HCT116 (cell line): ENCODE results near the gene FBN3. TPM values are rescaled to one million over a fixed set of nuclear protein-coding genes. Genes with fewer than 3 reads are reported as not detected.
"Not testable (repeated sequence)": the region's sequence is repeated elsewhere in the genome, so short reads cannot be mapped to it uniquely, and the experiment has no call there.

Source experiments
- ATAC-seq: fragments of 200-7000 bp; cut with Tn5 transposase; 2 replicates; pipeline ENCODE4 v1.9.1; 2020; ENCODE audit warnings: mild to moderate bottlenecking, moderate library complexity
- BruUV-seq: library from RNA; stranded (reverse); fragments of 400-500 nt; replicated peaks from 2 replicates; lab custom pipeline; 2021; lab: Mats Ljungman, UMichigan
- CTCF ChIA-PET: fragments of 300-600 bp; sonication (Branson Sonifier 250); formaldehyde crosslinking; loops from one replicate; lab custom pipeline; 2021; ENCODE audit warnings: antibody characterized with exemption; lab: Charles Lee
- POLR2A ChIA-PET: fragments of 300-600, 350-600 bp; sonication (Branson Sonifier 250); formaldehyde crosslinking; loops from one replicate; lab custom pipeline; 2021; ENCODE audit warnings: antibody characterized with exemption; lab: Charles Lee
- RAD21 ChIA-PET, 2 experiments: fragments of 300-600 bp; sonication (Branson Sonifier 250); formaldehyde crosslinking; loops; one replicate each; lab custom pipeline; 2023; ENCODE audit warnings: low total read pairs in 2 of 2; ENCODE audit not compliant: uncharacterized antibody in 2 of 2, unreplicated experiment in 2 of 2, low non-redundant PET in 1 of 2; lab: Charles Lee
- DNase-seq: peaks from one replicate; pipeline ENCODE4 v3.0.0-alpha.2; 2010; ENCODE audit warnings: low read depth, low spot score
- H2AFZ ChIP-seq: fragments of 200-600 bp; shearing (Covaris generic), sonication (generic); 2 replicates; pipeline ENCODE4 v1.6.1; 2017; ENCODE audit warnings: low read depth, mixed run types, mixed read lengths, antibody characterized with exemption, low read length; ENCODE audit not compliant: poor library complexity, severe bottlenecking
- H3K27ac ChIP-seq: 2 replicates; pipeline ENCODE4 v1.5.1; 2012; ENCODE audit warnings: low read depth, low read length
- H3K27me3 ChIP-seq: fragments of 200-600 bp; sonication (generic); 2 replicates; pipeline ENCODE4 v1.6.1; 2016; ENCODE audit warnings: mixed run types, low read length, mixed read lengths; ENCODE audit not compliant: insufficient read depth
- H3K36me3 ChIP-seq, 2 experiments: fragments of 200-500 bp in 1 of 2; fragments of 200-600 bp in 1 of 2; sonication (Bioruptor generic) in 1 of 2; sonication (generic) in 1 of 2; 2 replicates each; pipeline versions ENCODE4 v1.5.1 to v1.6.1; 2014 to 2016; ENCODE audit warnings: low read length in 2 of 2, inconsistent platforms in 1 of 2, mixed read lengths in 1 of 2, mixed run types in 1 of 2; ENCODE audit not compliant: insufficient read depth in 2 of 2, control insufficient read depth in 1 of 2
- H3K4me1 ChIP-seq, 2 experiments: fragments of 200-600 bp in 1 of 2; sonication (generic) in 1 of 2; 2 replicates each; pipeline versions ENCODE4 v1.5.1 to v1.6.1; 2012 to 2017; ENCODE audit warnings: low read length in 2 of 2, inconsistent platforms in 1 of 2, mild to moderate bottlenecking in 1 of 2, mixed read lengths in 1 of 2, mixed run types in 1 of 2, moderate library complexity in 1 of 2; ENCODE audit not compliant: insufficient read depth in 2 of 2, control insufficient read depth in 1 of 2
- H3K4me2 ChIP-seq: fragments of 200-600 bp; sonication (generic); 2 replicates; pipeline ENCODE4 v1.6.1; 2017; ENCODE audit warnings: mixed run types, low read length, mixed read lengths
- H3K4me3 ChIP-seq, 2 experiments: fragments of 200-600 bp in 1 of 2; sonication (generic) in 1 of 2; replicated peaks in 1 of 2; 2 replicates each; pipeline ENCODE4 v1.5.1; 2011 to 2016; ENCODE audit warnings: low read length in 2 of 2, control low read depth in 1 of 2, low read depth in 1 of 2, mild to moderate bottlenecking in 1 of 2, mixed read lengths in 1 of 2, mixed run types in 1 of 2
- H3K79me2 ChIP-seq: fragments of 200-600 bp; sonication (generic); 2 replicates; pipeline ENCODE4 v1.6.1; 2017; ENCODE audit warnings: mild to moderate bottlenecking, mixed run types, low read length, moderate library complexity, mixed read lengths; ENCODE audit not compliant: insufficient read depth
- H3K9ac ChIP-seq: fragments of 200-600 bp; sonication (generic); 2 replicates; pipeline ENCODE4 v1.6.1; 2016; ENCODE audit warnings: low read length, mixed read lengths
- H3K9me2 ChIP-seq: fragments of 200-600 bp; sonication (generic), shearing (Covaris generic); 2 replicates; pipeline ENCODE4 v1.6.1; 2017; ENCODE audit warnings: mixed run types, mild to moderate bottlenecking, moderate library complexity; ENCODE audit not compliant: insufficient read depth
- H3K9me3 ChIP-seq, 2 experiments: fragments of 200-500 bp in 1 of 2; fragments of 200-600 bp in 1 of 2; sonication (Bioruptor generic) in 1 of 2; sonication (generic) in 1 of 2; 2 replicates each; pipeline ENCODE4 v1.6.1; 2014 to 2017; ENCODE audit warnings: low read length in 2 of 2, mixed read lengths in 2 of 2, inconsistent platforms in 1 of 2, low read depth in 1 of 2, mild to moderate bottlenecking in 1 of 2, mixed run types in 1 of 2, moderate library complexity in 1 of 2; ENCODE audit not compliant: control insufficient read depth in 1 of 2, insufficient read depth in 1 of 2
- H4K20me1 ChIP-seq: fragments of 200-600 bp; sonication (generic), shearing (Covaris generic); 2 replicates; pipeline ENCODE4 v1.6.1; 2017; ENCODE audit warnings: mixed run types, mild to moderate bottlenecking, moderate library complexity; ENCODE audit not compliant: insufficient read depth
- CEBPB ChIP-seq: IDR thresholded peaks from 2 replicates; pipeline ENCODE4 v1.6.1; 2012; ENCODE audit warnings: low read depth
- EGR1 ChIP-seq: IDR thresholded peaks from 2 replicates; pipeline ENCODE4 v1.6.1; 2012; ENCODE audit warnings: low read depth
- FOSL1 ChIP-seq: IDR thresholded peaks from 2 replicates; pipeline ENCODE4 v1.6.1; 2012; ENCODE audit warnings: low read depth
- MAX ChIP-seq: IDR thresholded peaks from 2 replicates; pipeline ENCODE4 v1.6.1; 2012
- SP1 ChIP-seq: IDR thresholded peaks from 2 replicates; pipeline ENCODE4 v1.6.1; 2012; ENCODE audit warnings: low read depth
- SRF ChIP-seq: IDR thresholded peaks from 2 replicates; pipeline ENCODE4 v1.6.1; 2012; ENCODE audit warnings: low read depth
- YY1 ChIP-seq: IDR thresholded peaks from 2 replicates; pipeline ENCODE4 v1.6.1; 2011; ENCODE audit warnings: low read length, low read depth, moderate library complexity, mild to moderate bottlenecking; ENCODE audit not compliant: insufficient replicate concordance; ENCODE audit errors: extremely low read depth
- ZFX ChIP-seq: fragments of 450-650 bp; IDR thresholded peaks from 2 replicates; pipeline ENCODE4 v1.6.1; 2017
- ZNF274 ChIP-seq: fragments of 200-500 bp; sonication (Bioruptor generic); IDR thresholded peaks from 2 replicates; pipeline ENCODE4 v1.6.1; 2014; ENCODE audit warnings: mild to moderate bottlenecking, low read depth, low read length, inconsistent platforms
- intact Hi-C: fragments of 100-400 bp; cut with micrococcal nuclease; formaldehyde crosslinking; loops from 2 replicates; pipeline ENCODE4 v1.10.0; 2022
- total RNA-seq: library from RNA; stranded (reverse); gene quantifications from one replicate; pipeline ENCODE4 v1.2.1, GENCODE V29; 2021; ENCODE audit not compliant: unreplicated experiment

FBN3 gene
- total RNA-seq, 1 experiment from 2014 or later: 6.6 TPM

- H3K79me2 ChIP-seq: no peaks in the 10 kb centered on the region
- CTCF ChIA-PET: no interaction called here
- H2AFZ ChIP-seq: no peak overlapping the region
- BruUV-seq: no TSS peak
- no peak overlapping the region for H3K4me2 ChIP-seq
- no peak for TF ChIP-seq MAX
- TF ChIP-seq SRF: no peak
- TF ChIP-seq ZNF274: no peak
- TF ChIP-seq SP1: no peak
- no peak for TF ChIP-seq CEBPB
- no peak for TF ChIP-seq FOSL1
- TF ChIP-seq YY1: no peak
- TF ChIP-seq EGR1: no peak
- TF ChIP-seq ZFX: no peak
- no peaks in the 10 kb centered on the region for H3K9me2 ChIP-seq
- H3K36me3 ChIP-seq: no peaks in the 10 kb centered on the region
- no peaks in the 10 kb centered on the region for H3K9me3 ChIP-seq
- no peaks in the 10 kb centered on the region for H3K27me3 ChIP-seq
- H3K27ac ChIP-seq: no peak overlapping the region
- ATAC-seq (no peak), DNase-seq (no peak)
- H4K20me1 ChIP-seq: no peaks in the 10 kb centered on the region
- POLR2A ChIA-PET: no interaction called here
- intact Hi-C loops: no loop called here
- RAD21 ChIA-PET: no interaction called here
- peaks cover 3 to 4% of the 10 kb centered on the region in 2 experiments; a peak in 3 of 4 replicates for H3K4me1 ChIP-seq
- H3K9ac ChIP-seq: no peak overlapping the region
- H3K4me3 ChIP-seq: no peak overlapping the region
These were observed 115.2 kb downstream of the FBN3 start for GRCh38 chr19:8034178-8034525.

- peaks cover 5 to 10% of the 10 kb centered on the region in 2 experiments; a peak in 3 of 4 replicates for H3K4me1 ChIP-seq
- H3K36me3 ChIP-seq, CTCF ChIA-PET, H3K9me2 ChIP-seq, H3K79me2 ChIP-seq, ATAC-seq, H3K4me2 ChIP-seq, H4K20me1 ChIP-seq, H2AFZ ChIP-seq, DNase-seq, BruUV-seq, H3K9me3 ChIP-seq, H3K27ac ChIP-seq, RAD21 ChIA-PET, intact Hi-C loops, POLR2A ChIA-PET, H3K4me3 ChIP-seq, H3K27me3 ChIP-seq, H3K9ac ChIP-seq: not testable (repeated sequence)
These were observed 115.9 kb downstream of the FBN3 start for GRCh38 chr19:8033287-8034177.
